ENCODE data around the gene GBX1. TPM values are rescaled to one million over a fixed set of nuclear protein-coding genes. Genes with fewer than 3 reads are reported as not detected.

GBX1 gene
- total RNA-seq, 1 experiment from 2014 or later: not detected

DNA sequence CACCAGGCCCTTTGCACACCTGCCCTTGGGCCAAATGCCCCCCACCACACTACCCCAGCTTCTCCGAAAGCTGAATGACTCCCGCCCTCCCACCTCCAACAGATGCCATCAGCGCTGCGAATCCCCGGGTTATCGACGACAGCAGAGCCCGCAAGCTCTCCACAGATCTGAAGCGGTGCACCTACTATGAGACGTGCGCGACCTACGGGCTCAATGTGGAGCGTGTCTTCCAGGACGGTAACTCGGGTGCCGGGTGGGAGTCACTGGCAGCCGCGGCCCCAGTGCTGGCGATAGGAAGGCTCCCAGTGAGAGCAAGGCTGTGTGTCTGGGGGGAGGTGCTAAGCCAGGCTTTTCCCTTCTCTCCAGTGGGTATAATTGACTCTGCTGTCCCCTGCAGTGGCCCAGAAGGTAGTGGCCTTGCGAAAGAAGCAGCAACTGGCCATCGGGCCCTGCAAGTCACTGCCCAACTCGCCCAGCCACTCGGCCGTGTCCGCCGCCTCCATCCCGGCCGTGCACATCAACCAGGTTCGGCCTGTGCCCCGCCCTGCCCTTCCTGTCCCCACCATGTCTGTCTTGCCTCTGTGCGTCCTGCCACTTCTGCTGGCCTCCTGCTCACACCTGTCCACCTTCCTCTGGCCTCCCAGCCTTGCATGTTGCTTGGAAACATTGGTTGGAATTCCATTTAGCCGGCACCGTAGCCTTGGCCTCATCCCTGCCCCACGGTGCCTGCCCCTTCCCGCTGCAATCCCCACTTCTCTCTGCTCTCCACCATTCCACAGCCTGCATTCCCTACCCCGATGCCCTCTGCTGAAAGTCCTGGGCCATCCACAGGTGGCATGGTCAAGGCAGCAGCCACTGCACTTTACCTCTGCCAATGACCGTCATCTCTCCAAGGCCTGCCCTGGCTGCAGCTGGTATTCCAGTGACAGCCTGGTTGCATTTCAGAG lies 49.1 kb downstream of the GBX1 start:
- Mint-ChIP-seq H3K36me3 (peaks cover 28% of the 10 kb centered on the region), H3K27ac (no peak overlapping the region), H3K4me1 (peaks cover 15% of the 10 kb centered on the region), H3K27me3 (ENCODE audit: low read depth) (peaks cover 9% of the 10 kb centered on the region), H3K4me3 (no peak overlapping the region), H3K9me3 (no peaks in the 10 kb centered on the region)
- no peak for TF ChIP-seq ZNF416 (CRISPR knock-in tag; IDR thresholded peaks at IDR 0.05)
- TF ChIP-seq RELA (CRISPR knock-in tag; IDR thresholded peaks at IDR 0.05; ENCODE audit: borderline replicate concordance): no peak
- no peak for TF ChIP-seq MYBL2 (CRISPR knock-in tag; IDR thresholded peaks at IDR 0.05)
- TF ChIP-seq, protein P1, sequence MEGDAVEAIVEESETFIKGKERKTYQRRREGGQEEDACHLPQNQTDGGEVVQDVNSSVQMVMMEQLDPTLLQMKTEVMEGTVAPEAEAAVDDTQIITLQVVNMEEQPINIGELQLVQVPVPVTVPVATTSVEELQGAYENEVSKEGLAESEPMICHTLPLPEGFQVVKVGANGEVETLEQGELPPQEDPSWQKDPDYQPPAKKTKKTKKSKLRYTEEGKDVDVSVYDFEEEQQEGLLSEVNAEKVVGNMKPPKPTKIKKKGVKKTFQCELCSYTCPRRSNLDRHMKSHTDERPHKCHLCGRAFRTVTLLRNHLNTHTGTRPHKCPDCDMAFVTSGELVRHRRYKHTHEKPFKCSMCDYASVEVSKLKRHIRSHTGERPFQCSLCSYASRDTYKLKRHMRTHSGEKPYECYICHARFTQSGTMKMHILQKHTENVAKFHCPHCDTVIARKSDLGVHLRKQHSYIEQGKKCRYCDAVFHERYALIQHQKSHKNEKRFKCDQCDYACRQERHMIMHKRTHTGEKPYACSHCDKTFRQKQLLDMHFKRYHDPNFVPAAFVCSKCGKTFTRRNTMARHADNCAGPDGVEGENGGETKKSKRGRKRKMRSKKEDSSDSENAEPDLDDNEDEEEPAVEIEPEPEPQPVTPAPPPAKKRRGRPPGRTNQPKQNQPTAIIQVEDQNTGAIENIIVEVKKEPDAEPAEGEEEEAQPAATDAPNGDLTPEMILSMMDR (IDR thresholded peaks at IDR 0.05): no peak
- DNase-seq (ENCODE audit: low spot score) (no peak), ATAC-seq (no peak)
- ChIA-PET CTCF (interaction anchor here (1.6 kb wide), 1 partner anchor 7 kb away, joined by 4 read pairs; no protein-coding TSS in a partner anchor), POLR2A (no interaction called here)

DNA sequence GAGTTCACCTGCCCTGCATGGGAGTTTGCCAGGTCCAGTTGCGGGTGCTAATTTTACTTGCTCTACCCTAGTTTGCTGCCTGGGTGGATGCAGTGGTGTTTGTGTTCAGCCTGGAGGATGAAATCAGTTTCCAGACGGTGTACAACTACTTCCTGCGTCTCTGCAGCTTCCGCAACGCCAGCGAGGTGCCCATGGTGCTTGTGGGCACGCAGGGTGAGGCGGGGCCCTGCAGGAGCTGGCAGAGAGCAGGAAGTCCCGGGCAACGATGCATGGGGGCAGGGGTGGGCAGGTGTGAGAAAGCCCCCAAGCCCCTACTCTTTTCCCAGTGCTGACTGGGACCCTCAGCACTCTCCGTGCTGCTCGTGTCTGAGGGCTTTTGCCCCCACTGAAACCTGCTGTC lies 49.9 kb downstream of the GBX1 start:
- H3K27me3 Mint-ChIP-seq (ENCODE audit: low read depth): peaks cover 9% of the 10 kb centered on the region
- no peak overlapping the region for H3K27ac Mint-ChIP-seq
- H3K4me1 Mint-ChIP-seq: peaks cover 19% of the 10 kb centered on the region
- CTCF ChIA-PET: no interaction called here
- H3K9me3 Mint-ChIP-seq: no peaks in the 10 kb centered on the region
- ATAC-seq: no peak
- H3K36me3 Mint-ChIP-seq: peaks cover 28% of the 10 kb centered on the region
- no peak overlapping the region for H3K4me3 Mint-ChIP-seq
- no peak for DNase-seq (ENCODE audit: low spot score)
- TF ChIP-seq, protein P2, sequence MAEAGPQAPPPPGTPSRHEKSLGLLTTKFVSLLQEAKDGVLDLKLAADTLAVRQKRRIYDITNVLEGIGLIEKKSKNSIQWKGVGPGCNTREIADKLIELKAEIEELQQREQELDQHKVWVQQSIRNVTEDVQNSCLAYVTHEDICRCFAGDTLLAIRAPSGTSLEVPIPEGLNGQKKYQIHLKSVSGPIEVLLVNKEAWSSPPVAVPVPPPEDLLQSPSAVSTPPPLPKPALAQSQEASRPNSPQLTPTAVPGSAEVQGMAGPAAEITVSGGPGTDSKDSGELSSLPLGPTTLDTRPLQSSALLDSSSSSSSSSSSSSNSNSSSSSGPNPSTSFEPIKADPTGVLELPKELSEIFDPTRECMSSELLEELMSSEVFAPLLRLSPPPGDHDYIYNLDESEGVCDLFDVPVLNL (CRISPR knock-in tag; IDR thresholded peaks at IDR 0.05; ENCODE audit: borderline replicate concordance, low read depth): no peak
- TF ChIP-seq, protein P3, sequence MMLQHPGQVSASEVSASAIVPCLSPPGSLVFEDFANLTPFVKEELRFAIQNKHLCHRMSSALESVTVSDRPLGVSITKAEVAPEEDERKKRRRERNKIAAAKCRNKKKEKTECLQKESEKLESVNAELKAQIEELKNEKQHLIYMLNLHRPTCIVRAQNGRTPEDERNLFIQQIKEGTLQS (CRISPR knock-in tag; conservative IDR thresholded peaks at IDR 0.05): no peak
- TF ChIP-seq ZNF671 (CRISPR knock-in tag; IDR thresholded peaks at IDR 0.05) (no peak), HMGA2 (CRISPR knock-in tag; IDR thresholded peaks at IDR 0.05) (no peak), ESRRA (CRISPR knock-in tag; IDR thresholded peaks at IDR 0.05; ENCODE audit: borderline replicate concordance) (no peak), PRRX2 (CRISPR knock-in tag; IDR thresholded peaks at IDR 0.05) (no peak), JAZF1 (CRISPR knock-in tag; IDR thresholded peaks at IDR 0.05) (no peak), SP1 (CRISPR knock-in tag; conservative IDR thresholded peaks at IDR 0.05) (no peak)
- TF ChIP-seq, protein P4, sequence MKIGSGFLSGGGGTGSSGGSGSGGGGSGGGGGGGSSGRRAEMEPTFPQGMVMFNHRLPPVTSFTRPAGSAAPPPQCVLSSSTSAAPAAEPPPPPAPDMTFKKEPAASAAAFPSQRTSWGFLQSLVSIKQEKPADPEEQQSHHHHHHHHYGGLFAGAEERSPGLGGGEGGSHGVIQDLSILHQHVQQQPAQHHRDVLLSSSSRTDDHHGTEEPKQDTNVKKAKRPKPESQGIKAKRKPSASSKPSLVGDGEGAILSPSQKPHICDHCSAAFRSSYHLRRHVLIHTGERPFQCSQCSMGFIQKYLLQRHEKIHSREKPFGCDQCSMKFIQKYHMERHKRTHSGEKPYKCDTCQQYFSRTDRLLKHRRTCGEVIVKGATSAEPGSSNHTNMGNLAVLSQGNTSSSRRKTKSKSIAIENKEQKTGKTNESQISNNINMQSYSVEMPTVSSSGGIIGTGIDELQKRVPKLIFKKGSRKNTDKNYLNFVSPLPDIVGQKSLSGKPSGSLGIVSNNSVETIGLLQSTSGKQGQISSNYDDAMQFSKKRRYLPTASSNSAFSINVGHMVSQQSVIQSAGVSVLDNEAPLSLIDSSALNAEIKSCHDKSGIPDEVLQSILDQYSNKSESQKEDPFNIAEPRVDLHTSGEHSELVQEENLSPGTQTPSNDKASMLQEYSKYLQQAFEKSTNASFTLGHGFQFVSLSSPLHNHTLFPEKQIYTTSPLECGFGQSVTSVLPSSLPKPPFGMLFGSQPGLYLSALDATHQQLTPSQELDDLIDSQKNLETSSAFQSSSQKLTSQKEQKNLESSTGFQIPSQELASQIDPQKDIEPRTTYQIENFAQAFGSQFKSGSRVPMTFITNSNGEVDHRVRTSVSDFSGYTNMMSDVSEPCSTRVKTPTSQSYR (CRISPR knock-in tag; IDR thresholded peaks at IDR 0.05): no peak
- TF ChIP-seq, protein P5, sequence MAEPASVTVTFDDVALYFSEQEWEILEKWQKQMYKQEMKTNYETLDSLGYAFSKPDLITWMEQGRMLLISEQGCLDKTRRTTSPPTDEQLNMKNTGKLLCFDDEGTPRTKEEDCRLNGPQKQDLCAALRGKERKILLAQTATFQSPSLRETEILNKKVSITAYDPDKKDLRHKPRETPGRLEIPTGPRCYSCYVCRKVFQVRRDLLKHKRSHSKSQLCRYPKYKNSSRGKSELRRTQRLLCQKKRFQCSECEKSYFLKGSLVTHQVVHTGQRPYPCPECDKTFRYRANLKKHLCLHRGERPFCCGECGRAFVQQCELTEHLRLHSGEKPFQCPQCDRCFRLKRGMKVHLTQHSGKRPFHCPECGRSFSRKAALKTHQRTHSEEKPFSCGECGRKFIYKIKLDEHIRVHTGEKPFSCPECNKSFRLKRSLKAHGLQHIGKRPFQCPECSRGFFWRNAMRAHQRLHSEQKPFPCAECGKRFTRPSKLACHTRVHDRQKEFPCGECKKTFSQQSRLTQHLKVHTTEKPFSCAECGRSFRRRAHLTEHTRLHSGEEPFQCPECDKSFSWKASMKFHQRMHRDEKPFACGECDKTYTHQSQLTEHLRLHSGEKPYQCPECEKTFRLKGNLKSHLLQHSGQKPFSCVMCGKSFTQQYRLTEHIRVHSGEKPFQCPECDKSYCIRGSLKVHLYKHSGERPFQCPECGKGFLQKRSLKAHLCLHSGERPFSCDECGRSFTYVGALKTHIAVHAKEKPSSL (CRISPR knock-in tag; conservative IDR thresholded peaks at IDR 0.05): no peak
- TF ChIP-seq, protein P6, sequence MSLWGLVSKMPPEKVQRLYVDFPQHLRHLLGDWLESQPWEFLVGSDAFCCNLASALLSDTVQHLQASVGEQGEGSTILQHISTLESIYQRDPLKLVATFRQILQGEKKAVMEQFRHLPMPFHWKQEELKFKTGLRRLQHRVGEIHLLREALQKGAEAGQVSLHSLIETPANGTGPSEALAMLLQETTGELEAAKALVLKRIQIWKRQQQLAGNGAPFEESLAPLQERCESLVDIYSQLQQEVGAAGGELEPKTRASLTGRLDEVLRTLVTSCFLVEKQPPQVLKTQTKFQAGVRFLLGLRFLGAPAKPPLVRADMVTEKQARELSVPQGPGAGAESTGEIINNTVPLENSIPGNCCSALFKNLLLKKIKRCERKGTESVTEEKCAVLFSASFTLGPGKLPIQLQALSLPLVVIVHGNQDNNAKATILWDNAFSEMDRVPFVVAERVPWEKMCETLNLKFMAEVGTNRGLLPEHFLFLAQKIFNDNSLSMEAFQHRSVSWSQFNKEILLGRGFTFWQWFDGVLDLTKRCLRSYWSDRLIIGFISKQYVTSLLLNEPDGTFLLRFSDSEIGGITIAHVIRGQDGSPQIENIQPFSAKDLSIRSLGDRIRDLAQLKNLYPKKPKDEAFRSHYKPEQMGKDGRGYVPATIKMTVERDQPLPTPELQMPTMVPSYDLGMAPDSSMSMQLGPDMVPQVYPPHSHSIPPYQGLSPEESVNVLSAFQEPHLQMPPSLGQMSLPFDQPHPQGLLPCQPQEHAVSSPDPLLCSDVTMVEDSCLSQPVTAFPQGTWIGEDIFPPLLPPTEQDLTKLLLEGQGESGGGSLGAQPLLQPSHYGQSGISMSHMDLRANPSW (CRISPR knock-in tag; conservative IDR thresholded peaks at IDR 0.05; ENCODE audit: low read depth): no peak
- POLR2A ChIA-PET: no interaction called here
